ENCODE results near the gene C1R. TPM values are rescaled to one million over a fixed set of nuclear protein-coding genes. Genes with fewer than 3 reads are reported as not detected.

The C1R gene
- total RNA-seq, 3 donors from 2014 or later (not counting 1 experiment from before 2014, with no cell fraction given) = 6.4 to 7.8 (median 6.6) TPM

GRCh38 chr12:7129872-7130691 lies 37.8 kb upstream of the C1R start, which contains the start of gene CLSTN3:
TSS of gene CLSTN3 (plus strand) at chr12:7130371. CDS start at chr12:7130649, 278 bp downstream.
- H3K36me3 ChIP-seq (ENCODE audit: control insufficient read depth, insufficient read depth, low read length) = peaks cover 19% of the 10 kb centered on the region
- ATAC-seq (peak; percentile 85 to 91 (median 90)), DNase-seq (peak; percentile 81 to 93)
- Mint-ChIP-seq H3K36me3 (no peaks in the 10 kb centered on the region), H3K9me3 (no peaks in the 10 kb centered on the region), H3K27me3 (ENCODE audit: low read depth in 2 of 2) (no peaks in the 10 kb centered on the region), H3K27ac (peak within 1 kb of the TSS; percentile 91 to 94), H3K4me1 (peaks cover 30 to 53% of the 10 kb centered on the region in 2 donors), H3K4me3 (peak within 1 kb of the TSS; percentile 99)
- WGBS (ENCODE audit: insufficient coverage) = under 1% methylated on average over 30 of the region's 40 CpGs
- no peaks in the 10 kb centered on the region for H3K27me3 ChIP-seq (ENCODE audit: control insufficient read depth, insufficient read depth, low read length)
- peaks cover 32% of the 10 kb centered on the region for H3K4me1 ChIP-seq (ENCODE audit: control insufficient read depth, insufficient read depth, low read length)
- TF ChIP-seq CTCF (IDR thresholded peaks at IDR 0.05) = no peak
- peak within 1 kb of the TSS; percentile 95 for H3K4me3 ChIP-seq (ENCODE audit: low read length)
- H3K9me3 ChIP-seq (ENCODE audit: control insufficient read depth, insufficient read depth, low read length) = no peaks in the 10 kb centered on the region
- peak within 1 kb of the TSS; percentile 91 for H3K27ac ChIP-seq (ENCODE audit: low read length)
- intact Hi-C loops (cut with micrococcal nuclease) = no loop called here

GRCh38 chr12:7129287-7129871 lies 37.1 kb upstream of the C1R start:
- Histone ChIP-seq H3K4me3 (ENCODE audit: low read length) (peak overlapping the region; percentile 95), H3K9me3 (ENCODE audit: control insufficient read depth, insufficient read depth, low read length) (no peaks in the 10 kb centered on the region), H3K4me1 (ENCODE audit: control insufficient read depth, insufficient read depth, low read length) (peaks cover 32% of the 10 kb centered on the region), H3K36me3 (ENCODE audit: control insufficient read depth, insufficient read depth, low read length) (peaks cover 12% of the 10 kb centered on the region), H3K27ac (ENCODE audit: low read length) (peak overlapping the region; percentile 91), H3K27me3 (ENCODE audit: control insufficient read depth, insufficient read depth, low read length) (no peaks in the 10 kb centered on the region)
- Mint-ChIP-seq H3K4me1 (peaks cover 30 to 50% of the 10 kb centered on the region in 2 donors), H3K4me3 (peak overlapping the region; percentile 99), H3K27ac (peak overlapping the region; percentile 91 to 94), H3K27me3 (ENCODE audit: low read depth in 2 of 2) (no peaks in the 10 kb centered on the region), H3K9me3 (no peaks in the 10 kb centered on the region), H3K36me3 (no peaks in the 10 kb centered on the region)
- WGBS (ENCODE audit: insufficient coverage) = 12% methylated on average over 17 of the region's 19 CpGs
- no peak for TF ChIP-seq CTCF (IDR thresholded peaks at IDR 0.05)
- intact Hi-C loops (cut with micrococcal nuclease) = no loop called here
- DNase-seq = no peak
- ATAC-seq = peak in 1 of 3 donors; percentile 6

GRCh38 chr12:7128681-7129286 lies 36.5 kb upstream of the C1R start, which contains the start of gene RBP5:
TSS of gene RBP5 (minus strand) at chr12:7128889. CDS start at chr12:7128775, 114 bp downstream.
- no peaks in the 10 kb centered on the region for H3K9me3 ChIP-seq (ENCODE audit: control insufficient read depth, insufficient read depth, low read length)
- WGBS (ENCODE audit: insufficient coverage) = 91% methylated on average over 7 of the region's 7 CpGs
- no peaks in the 10 kb centered on the region for H3K27me3 ChIP-seq (ENCODE audit: control insufficient read depth, insufficient read depth, low read length)
- Mint-ChIP-seq H3K9me3 (no peaks in the 10 kb centered on the region), H3K36me3 (no peaks in the 10 kb centered on the region), H3K27me3 (ENCODE audit: low read depth in 2 of 2) (no peaks in the 10 kb centered on the region), H3K4me3 (peak within 1 kb of the TSS; percentile 99), H3K4me1 (peaks cover 30 to 50% of the 10 kb centered on the region in 2 donors), H3K27ac (peak within 1 kb of the TSS; percentile 91 to 94)
- H3K36me3 ChIP-seq (ENCODE audit: control insufficient read depth, insufficient read depth, low read length) = peaks cover 6% of the 10 kb centered on the region
- peaks cover 32% of the 10 kb centered on the region for H3K4me1 ChIP-seq (ENCODE audit: control insufficient read depth, insufficient read depth, low read length)
- H3K27ac ChIP-seq (ENCODE audit: low read length) = peak within 1 kb of the TSS; percentile 91
- DNase-seq = no peak
- ATAC-seq = no peak
- TF ChIP-seq CTCF (IDR thresholded peaks at IDR 0.05) = no peak
- peak within 1 kb of the TSS; percentile 95 for H3K4me3 ChIP-seq (ENCODE audit: low read length)
- intact Hi-C loops (cut with micrococcal nuclease) = no loop called here

Measured in natural killer cell (primary cell).